ENCODE measurements around the gene CHRD.

The CHRD gene

DNA sequence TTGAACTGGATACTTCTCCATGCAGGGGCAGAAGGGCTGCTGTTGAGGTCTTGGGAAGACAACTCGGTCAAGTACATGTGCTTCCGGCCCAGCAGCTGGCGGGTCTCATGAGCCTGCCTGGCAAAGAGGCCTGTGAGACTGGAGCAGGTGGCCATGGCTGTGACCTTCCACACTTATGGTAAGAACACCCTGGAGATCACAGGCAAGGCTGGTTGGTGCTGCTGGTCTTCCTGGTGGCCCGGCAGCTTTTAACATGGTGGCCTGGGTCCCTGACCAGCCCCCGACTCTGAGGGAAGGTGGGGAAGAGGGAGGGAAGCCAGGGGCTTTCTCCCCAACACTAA, 15.4 kb downstream of the CHRD start:
- CTCF ChIA-PET: no interaction called here
- TF ChIP-seq, protein P1, sequence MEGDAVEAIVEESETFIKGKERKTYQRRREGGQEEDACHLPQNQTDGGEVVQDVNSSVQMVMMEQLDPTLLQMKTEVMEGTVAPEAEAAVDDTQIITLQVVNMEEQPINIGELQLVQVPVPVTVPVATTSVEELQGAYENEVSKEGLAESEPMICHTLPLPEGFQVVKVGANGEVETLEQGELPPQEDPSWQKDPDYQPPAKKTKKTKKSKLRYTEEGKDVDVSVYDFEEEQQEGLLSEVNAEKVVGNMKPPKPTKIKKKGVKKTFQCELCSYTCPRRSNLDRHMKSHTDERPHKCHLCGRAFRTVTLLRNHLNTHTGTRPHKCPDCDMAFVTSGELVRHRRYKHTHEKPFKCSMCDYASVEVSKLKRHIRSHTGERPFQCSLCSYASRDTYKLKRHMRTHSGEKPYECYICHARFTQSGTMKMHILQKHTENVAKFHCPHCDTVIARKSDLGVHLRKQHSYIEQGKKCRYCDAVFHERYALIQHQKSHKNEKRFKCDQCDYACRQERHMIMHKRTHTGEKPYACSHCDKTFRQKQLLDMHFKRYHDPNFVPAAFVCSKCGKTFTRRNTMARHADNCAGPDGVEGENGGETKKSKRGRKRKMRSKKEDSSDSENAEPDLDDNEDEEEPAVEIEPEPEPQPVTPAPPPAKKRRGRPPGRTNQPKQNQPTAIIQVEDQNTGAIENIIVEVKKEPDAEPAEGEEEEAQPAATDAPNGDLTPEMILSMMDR (IDR thresholded peaks at IDR 0.05; ENCODE audit: insufficient read depth, low read length, missing control alignments): no peak
- no peak for DNase-seq (ENCODE audit: low read depth, low spot score)
- H3K4me3 ChIP-seq (ENCODE audit: low read depth, low read length): no peak overlapping the region
- POLR2A ChIA-PET: no interaction called here

DNA sequence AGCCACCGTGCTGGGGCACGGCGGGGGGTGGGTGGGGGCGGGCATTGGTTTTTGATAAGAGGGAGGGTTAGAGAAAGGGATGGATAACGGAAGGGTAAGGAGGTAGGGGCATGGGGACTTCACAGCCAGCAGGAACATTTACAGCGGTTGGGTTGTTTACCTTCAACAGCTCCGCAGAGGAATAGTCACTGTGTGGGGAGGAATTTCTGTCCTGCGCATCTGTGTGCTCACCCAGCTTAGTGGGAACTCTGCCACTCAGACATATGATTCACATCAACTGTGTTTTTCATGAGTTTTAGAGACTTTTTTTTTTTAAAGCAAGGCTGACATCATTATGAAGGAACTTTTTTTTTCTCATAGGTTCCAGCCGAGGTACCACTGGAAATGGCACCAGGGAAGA, 19.6 kb downstream of the CHRD start:
- TF ChIP-seq, protein P1 (IDR thresholded peaks at IDR 0.05; ENCODE audit: insufficient read depth, low read length, missing control alignments): no peak
- ChIA-PET CTCF (interaction anchor here (0.5 to 1.0 kb wide), 3 partner anchors 11 to 67 kb away, joined by 3 to 6 read pairs (median 3); no protein-coding TSS in a partner anchor), POLR2A (interaction anchor here (0.5 to 0.6 kb wide), 2 partner anchors 113 to 223 kb away, joined by 3 read pairs; no protein-coding TSS in a partner anchor)
- H3K4me3 ChIP-seq (ENCODE audit: low read depth, low read length): no peak overlapping the region; the same call in 1 of the 2 replicates
- peak; percentile 71 for DNase-seq (ENCODE audit: low read depth, low spot score)

DNA sequence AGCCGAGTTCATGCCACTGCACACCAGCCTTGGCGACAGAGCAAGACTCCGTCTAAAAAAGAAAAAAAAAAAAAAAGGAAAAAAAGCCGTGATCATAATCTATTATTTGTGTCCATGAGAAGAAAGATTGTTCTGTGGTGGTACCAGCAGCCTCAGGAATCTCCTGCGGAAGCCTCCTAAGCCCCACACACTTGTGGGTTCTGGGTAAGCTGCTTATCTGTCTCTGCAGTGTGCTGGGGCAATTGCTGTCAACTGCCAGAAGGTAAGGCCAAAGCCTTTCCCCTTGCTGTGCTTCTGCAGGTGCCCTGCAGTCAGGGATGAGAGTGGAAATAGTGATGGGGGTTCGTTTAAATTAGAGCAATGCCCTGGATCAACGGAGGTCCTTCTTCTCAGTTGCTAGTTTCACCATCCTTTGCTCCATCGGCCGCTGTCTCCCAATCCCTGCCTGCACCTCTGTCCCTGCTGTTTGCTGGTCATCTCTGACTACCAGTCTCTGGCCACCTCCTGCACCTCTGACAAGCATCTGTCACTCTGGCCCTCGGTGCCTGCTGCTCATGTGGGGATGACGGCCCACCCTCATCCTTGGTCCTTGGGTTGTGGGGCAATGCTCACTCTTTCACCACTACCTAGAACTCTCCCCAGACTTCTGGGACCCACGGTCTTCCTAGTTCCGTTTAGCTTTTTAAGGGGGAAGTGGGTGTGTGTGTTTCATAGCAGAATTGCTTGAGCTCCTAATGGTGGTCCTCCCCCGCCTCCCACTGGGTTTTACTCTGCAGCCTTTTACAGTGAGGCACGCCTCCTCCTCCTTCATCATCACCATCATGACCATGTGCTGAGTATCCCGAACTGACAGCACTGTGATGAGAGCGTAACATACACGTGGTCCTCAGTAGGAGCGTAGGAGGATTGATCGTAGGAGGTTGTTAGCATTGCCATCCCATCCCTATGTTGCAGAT, 25.5 kb downstream of the CHRD start:
- no peak overlapping the region for H3K4me3 ChIP-seq (ENCODE audit: low read depth, low read length)
- DNase-seq (ENCODE audit: low read depth, low spot score): no peak
- ChIA-PET CTCF (interaction anchor here (1.0 to 3.9 kb wide), 5 partner anchors 10 to 34 kb away, joined by 4 to 14 read pairs (median 4); no protein-coding TSS in a partner anchor), POLR2A (no interaction called here)
- TF ChIP-seq, protein P1 (IDR thresholded peaks at IDR 0.05; ENCODE audit: insufficient read depth, low read length, missing control alignments): no peak

DNA sequence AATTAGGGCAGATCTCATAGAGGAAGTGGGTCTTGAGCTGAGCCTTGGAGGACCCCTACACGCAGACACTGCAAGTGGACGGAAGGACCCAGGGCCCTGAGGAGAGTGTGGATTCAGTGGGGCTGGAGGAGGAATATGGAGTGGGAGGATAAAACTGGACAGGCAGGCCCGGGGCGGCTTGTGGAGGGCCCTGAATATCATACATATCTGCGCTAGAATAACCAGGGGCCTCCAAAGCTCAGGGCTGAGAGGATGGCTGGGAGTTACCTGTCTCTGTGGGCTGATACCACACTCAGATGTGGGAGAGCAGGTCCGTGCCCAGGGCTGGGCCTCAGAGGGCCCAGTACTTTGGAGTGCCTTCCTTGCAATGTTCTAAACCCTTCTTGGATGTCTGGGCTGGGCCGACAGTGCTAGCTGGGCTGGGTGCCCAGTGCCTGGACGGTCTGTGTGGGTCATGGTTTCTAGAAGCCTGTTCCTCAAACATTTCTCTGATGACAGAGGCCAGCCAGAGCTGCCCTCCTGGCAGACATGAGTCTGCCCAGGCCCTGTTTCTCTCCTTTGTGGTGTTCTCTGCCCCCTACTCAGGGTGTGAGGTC, 29.6 kb downstream of the CHRD start:
- no peak overlapping the region for H3K4me3 ChIP-seq (ENCODE audit: low read depth, low read length)
- DNase-seq (ENCODE audit: low read depth, low spot score): no peak
- POLR2A ChIA-PET: no interaction called here
- CTCF ChIA-PET: interaction anchor here (0.8 to 1.6 kb wide), 4 partner anchors 8 to 132 kb away, joined by 3 to 5 read pairs (median 4); no protein-coding TSS in a partner anchor
- TF ChIP-seq, protein P1 (IDR thresholded peaks at IDR 0.05; ENCODE audit: insufficient read depth, low read length, missing control alignments): no peak

DNA sequence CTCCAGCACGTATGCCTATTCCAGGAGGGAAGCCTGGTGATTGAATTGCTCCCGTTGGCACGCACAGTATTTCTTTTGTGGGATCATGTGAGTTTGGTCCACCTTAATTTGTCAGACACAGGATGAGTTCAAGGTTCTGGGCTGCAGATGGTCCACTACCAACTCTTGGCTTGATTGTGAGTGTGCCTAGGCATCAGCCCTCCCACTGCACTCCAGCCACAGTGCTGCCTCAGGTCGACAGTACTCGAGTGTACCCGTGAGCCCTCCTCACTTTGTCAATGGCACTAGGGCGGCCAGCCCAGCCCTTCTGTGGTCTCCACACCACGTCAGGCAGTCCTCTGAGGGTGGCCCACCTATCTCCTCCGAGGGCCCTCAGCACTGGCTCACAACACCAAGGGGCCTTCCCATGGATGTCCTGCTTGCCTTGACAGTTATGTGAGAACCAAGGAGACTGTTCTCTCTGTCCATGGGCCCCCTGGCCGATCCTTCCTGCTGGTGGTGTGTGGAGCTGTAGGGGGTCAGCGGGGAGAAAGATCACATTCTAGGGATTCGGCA, 30.2 kb downstream of the CHRD start:
- ChIA-PET CTCF (interaction anchor here (0.8 to 1.6 kb wide), 4 partner anchors 8 to 131 kb away, joined by 3 to 5 read pairs (median 4); no protein-coding TSS in a partner anchor), POLR2A (no interaction called here)
- no peak for DNase-seq (ENCODE audit: low read depth, low spot score)
- TF ChIP-seq, protein P1 (IDR thresholded peaks at IDR 0.05; ENCODE audit: insufficient read depth, low read length, missing control alignments): no peak
- H3K4me3 ChIP-seq (ENCODE audit: low read depth, low read length): no peak overlapping the region

Measured in AG04449 (cell line).